Cardiac septum (tissue), 1 donor: ENCODE data around the gene SPC24. TPM values are rescaled to one million over a fixed set of nuclear protein-coding genes. Genes with fewer than 3 reads are reported as not detected.
"Not testable (repeated sequence)": the region's sequence is repeated elsewhere in the genome, so short reads cannot be mapped to it uniquely, and the experiment has no call there.

Experiments
- DNase-seq: peaks from one replicate; pipeline ENCODE4 v3.0.0-alpha.2; 2020; ENCODE audit warnings: low spot score
- intact Hi-C: fragments of 100-400 bp; cut with DNase I; formaldehyde crosslinking; loops from one replicate; pipeline ENCODE4 v1.14.0; 2022
- microRNA-seq: library from miRNA; unstranded; fragments of <30 nt; microRNA quantifications from one replicate; pipeline ENCODE4 v1.2.0, GENCODE V29; 2020
- total RNA-seq: library from RNA; stranded (reverse); fragmentation: NEBNext Ultra II Directional; extraction: Animal tissue kit (Norgen Biotek cat#: 25700); gene quantifications from one replicate; pipeline ENCODE4 v1.2.1, GENCODE V29; 2021
- donor health status: DM: no; HTN: no; CAD: no.

The SPC24 gene
- total RNA-seq, 1 donor from 2014 or later: 3.8 TPM

DNA sequence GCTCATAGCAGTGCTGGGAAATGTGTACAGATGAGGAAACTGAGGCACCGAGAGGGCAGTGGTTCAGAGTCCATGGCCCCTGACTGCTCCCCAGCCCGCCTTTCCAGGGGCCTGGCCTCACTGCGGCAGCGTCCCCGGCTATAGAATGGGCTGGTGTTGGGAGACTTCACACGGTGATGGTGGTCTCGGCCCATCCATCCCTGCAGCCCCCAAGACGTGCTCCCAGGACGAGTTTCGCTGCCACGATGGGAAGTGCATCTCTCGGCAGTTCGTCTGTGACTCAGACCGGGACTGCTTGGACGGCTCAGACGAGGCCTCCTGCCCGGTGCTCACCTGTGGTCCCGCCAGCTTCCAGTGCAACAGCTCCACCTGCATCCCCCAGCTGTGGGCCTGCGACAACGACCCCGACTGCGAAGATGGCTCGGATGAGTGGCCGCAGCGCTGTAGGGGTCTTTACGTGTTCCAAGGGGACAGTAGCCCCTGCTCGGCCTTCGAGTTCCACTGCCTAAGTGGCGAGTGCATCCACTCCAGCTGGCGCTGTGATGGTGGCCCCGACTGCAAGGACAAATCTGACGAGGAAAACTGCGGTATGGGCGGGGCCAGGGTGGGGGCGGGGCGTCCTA is 50.5 kb downstream of the SPC24 start:
- intact Hi-C loops: no loop called here
- DNase-seq: no peak

DNA sequence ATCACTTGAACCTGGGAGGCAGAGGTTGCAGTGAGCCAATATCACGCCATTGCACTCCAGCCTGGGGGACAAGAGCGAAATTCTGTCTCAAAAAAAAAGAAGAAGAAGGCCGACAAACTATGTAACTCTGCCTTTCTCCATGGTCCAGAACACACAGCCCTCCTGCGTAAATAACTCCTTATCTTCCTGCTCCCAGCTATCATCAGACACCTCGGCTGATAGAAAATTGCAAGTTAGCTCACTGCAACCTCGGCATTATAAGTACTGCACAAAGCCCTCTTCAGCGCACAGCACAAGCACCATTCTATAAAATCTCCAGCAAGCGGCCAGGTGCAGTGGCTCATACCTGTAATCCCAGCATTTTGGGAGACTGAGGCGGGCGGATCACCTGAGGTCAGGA is 51.9 kb downstream of the SPC24 start:
- DNase-seq, intact Hi-C loops: not testable (repeated sequence)

DNA sequence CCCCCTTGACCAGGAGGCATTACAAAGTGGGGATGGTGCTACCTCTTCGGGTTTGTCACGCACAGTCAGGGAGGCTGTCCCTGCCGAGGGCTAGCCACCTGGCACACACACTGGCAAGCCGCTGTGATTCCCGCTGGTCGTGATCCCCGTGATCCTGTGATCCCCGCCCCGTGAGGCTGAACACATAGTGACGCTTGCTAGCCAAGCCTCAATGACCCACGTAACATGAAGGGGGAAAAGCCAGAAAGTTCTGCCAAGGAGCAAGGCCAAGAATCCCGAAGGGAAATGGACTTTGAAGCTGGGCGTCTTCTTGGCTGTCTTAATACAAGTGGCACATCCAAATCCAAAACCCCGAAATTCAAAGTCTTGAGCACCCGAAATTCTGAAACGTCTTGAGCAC is 52.6 kb downstream of the SPC24 start:
- DNase-seq: no peak

DNA sequence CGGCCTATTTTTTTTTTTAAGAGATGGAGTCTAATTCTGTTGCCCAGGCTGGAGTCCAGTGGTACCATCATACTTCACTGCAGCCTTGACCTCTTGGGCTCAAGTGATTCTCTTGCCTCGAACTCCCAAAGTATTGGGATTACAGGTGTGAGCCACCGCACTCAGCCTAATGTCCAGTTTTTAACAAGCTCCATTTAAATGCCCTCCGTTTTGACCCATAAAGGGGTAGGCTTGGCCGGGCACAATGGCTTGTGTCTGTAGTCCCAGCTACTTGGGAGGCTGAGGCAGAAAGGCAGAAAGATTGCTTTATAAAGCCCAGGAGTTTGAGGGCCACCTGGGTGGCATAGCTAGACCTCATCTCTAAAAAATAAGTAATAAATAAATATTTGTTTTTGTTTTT is 54.5 kb downstream of the SPC24 start:
- intact Hi-C loops: no loop called here
- DNase-seq: no peak

More for the DNA sequence above, 52.6 kb downstream of the SPC24 start:
- intact Hi-C loops: no loop called here

DNA sequence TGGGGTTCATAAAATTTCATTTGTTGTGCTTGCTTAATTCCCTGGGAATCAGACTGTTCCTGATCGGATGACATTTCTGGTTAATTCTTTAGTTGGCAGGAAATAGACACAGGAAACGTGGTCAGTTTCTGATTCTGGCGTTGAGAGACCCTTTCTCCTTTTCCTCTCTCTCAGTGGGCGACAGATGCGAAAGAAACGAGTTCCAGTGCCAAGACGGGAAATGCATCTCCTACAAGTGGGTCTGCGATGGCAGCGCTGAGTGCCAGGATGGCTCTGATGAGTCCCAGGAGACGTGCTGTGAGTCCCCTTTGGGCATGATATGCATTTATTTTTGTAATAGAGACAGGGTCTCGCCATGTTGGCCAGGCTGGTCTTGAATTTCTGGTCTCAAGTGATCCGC is 55.5 kb downstream of the SPC24 start:
- DNase-seq: no peak
- intact Hi-C loops: no loop called here

DNA sequence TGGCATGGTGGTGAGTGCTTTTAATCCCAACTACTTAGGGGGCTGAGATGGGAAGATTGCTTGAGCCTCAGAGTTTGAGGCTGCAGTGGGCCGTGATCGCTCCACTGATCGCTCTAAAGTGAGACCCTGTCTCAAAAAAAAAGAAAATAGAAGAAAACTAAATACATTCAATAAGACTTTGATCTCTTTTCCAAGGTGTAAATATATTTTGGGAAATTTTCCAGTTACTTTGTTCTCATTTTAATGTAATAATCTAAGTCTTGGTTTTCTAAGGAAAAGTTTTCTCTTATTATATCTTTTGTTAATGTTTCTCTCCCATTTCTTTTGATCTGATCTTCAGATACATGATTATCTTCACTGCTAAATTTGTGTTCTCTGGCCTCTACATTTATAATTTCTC is 56.7 kb downstream of the SPC24 start:
- intact Hi-C loops: no loop called here

DNA sequence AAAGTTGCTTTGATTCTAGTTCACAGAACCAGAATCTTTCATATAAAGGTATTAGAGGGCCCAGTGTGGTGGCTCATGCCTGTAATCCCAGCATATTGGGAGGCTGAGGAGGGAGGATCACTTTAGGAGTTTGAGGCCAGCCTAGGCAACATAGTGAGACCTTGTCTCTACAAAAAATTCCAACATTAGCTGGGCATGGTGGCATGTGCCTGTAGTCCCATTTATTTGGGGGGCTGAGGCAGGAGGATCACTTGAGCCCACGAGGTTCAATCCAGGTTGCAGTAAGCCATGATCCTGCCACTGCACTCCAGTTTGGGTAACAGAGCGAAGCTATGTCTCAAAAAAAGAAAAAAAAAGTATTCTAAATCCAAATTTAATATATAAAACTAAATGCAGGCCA is 57.3 kb downstream of the SPC24 start:
- intact Hi-C loops: no loop called here
- no peak for DNase-seq

More for the DNA sequence above, 56.7 kb downstream of the SPC24 start:
- no peak for DNase-seq

DNA sequence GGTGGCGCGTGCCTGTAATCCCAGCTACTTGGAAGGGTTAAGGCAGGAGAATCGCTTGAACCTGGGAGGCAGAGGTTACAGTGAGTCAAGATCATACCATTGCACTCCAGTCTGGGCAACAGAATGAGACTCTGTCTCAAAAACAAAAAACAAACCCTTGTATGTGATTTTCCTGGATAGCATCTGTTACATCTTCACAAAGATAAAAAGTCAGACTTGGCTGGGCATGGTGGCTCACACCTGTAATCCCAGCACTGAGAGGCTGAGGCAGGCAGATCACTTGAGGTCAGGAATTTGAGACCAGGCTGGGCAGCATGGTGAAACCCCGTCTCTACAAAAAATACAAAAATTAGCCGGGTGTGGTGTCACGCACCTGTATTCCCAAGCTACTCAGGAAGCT is 58.2 kb downstream of the SPC24 start:
- not testable (repeated sequence) for DNase-seq

DNA sequence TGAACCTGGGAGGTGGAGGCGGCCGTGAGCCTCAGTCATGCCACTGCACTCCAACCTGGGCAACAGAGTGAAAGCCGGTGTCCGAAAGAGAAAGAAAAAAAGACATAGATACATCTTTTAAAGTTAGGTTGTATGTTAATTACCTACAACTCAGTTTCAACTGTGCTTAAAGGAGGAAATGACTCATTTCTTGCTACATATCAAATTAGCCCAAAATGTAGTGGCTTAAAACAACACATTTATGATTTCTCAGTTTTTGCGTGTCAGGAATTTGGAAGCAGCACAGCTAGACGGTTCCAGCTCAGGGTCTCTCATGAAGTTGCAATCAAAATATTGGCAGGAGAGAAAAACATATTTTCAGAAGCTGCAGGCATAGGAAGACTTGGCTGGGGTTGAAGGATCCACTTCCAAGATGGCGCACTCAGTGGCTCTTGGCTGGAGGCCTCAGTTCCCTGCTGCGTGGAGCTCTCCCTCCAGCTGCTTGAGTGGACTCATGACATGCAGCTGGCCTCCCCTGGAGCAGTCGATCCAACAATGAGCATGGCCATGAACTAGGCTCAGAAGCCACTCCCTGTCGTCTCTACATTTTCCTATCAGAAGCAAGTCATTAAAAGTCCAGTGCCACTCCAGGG is 59.3 kb downstream of the SPC24 start:
- DNase-seq: no peak
- intact Hi-C loops: no loop called here

More for the DNA sequence above, 58.2 kb downstream of the SPC24 start:
- intact Hi-C loops: not testable (repeated sequence)

Small RNA genes lying within 50 kb of the gene (microRNA-seq; reads per million reads assigned to microRNA genes)
- gene MIR6886: not detected

Other genes with a start within 250 kb of the SPC24 start
- 20.8 TPM for gene YIPF2, start 227.1 kb downstream of the SPC24 start, total RNA-seq
- gene TIMM29, start 227.0 kb downstream of the SPC24 start, total RNA-seq: 14.1 TPM
- 52.2 TPM for gene SMARCA4, start 194.8 kb downstream of the SPC24 start, total RNA-seq
- 22.1 TPM for gene LDLR, start 66.3 kb downstream of the SPC24 start, total RNA-seq
- gene KANK2, start 41.8 kb upstream of the SPC24 start, total RNA-seq: 499 TPM
- not detected for gene ANGPTL8, start 83.8 kb upstream of the SPC24 start, total RNA-seq
- gene DOCK6, start 106.7 kb upstream of the SPC24 start, total RNA-seq: 50.5 TPM
- not detected for gene TSPAN16, start 140.4 kb upstream of the SPC24 start, total RNA-seq
- gene RAB3D, start 183.9 kb upstream of the SPC24 start, total RNA-seq: 7.4 TPM
- gene TMEM205, start 190.5 kb upstream of the SPC24 start, total RNA-seq: 75.7 TPM
- 24.2 TPM for gene CCDC159, start 190.7 kb upstream of the SPC24 start, total RNA-seq
- 19.3 TPM for gene PLPPR2, start 199.7 kb upstream of the SPC24 start, total RNA-seq
- 1.3 TPM for gene SWSAP1, start 218.9 kb upstream of the SPC24 start, total RNA-seq
- 5.6 TPM for gene EPOR, start 228.5 kb upstream of the SPC24 start, total RNA-seq